GM10248 (cell line): ENCODE results near the gene TUBGCP5.

Source experiments
- CTCF ChIA-PET: fragments of 300-600 bp; sonication (Branson Sonifier 250); formaldehyde crosslinking; extraction: SDS; loops from one replicate; lab custom pipeline; 2021; ENCODE audit warnings: antibody characterized with exemption; lab: Yijun Ruan, JAX
- POLR2A ChIA-PET: fragments of 350-650 bp; sonication (Branson Sonifier 250); formaldehyde crosslinking; extraction: SDS; loops from one replicate; lab custom pipeline; 2020; ENCODE audit warnings: antibody characterized with exemption; lab: Yijun Ruan, JAX
- DNase-seq: peaks from one replicate; pipeline ENCODE4 v3.0.0; 2012; ENCODE audit errors: extremely low spot score
- CTCF ChIP-seq: IDR thresholded peaks from 2 replicates; pipeline ENCODE4 v1.5.1; 2012; ENCODE audit warnings: mild to moderate bottlenecking, low read depth; ENCODE audit errors: extremely low read depth, missing control alignments, control extremely low read depth

TUBGCP5 gene

GRCh38 chr15:22954798-22955543 lies 84.4 kb downstream of the TUBGCP5 start:
- TF ChIP-seq CTCF = no peak
- POLR2A ChIA-PET = no interaction called here
- CTCF ChIA-PET = interaction anchor here (0.8 to 1.5 kb wide), 2 partner anchors 13 to 20 kb away, joined by 3 read pairs; no protein-coding TSS in a partner anchor
- DNase-seq = no peak

- no peak for DNase-seq
- ChIA-PET CTCF (interaction anchor here (0.8 to 1.5 kb wide), 2 partner anchors 12 to 20 kb away, joined by 3 read pairs; no protein-coding TSS in a partner anchor), POLR2A (no interaction called here)
- TF ChIP-seq CTCF = no peak
Measured at GRCh38 chr15:22954326-22954725, 85.0 kb downstream of the TUBGCP5 start.

- ChIA-PET POLR2A (no interaction called here), CTCF (interaction anchor here (1.3 to 1.8 kb wide), 2 partner anchors 9 to 83 kb away, joined by 3 to 4 read pairs; no protein-coding TSS in a partner anchor)
- TF ChIP-seq CTCF = no peak
- DNase-seq = no peak
Measured at GRCh38 chr15:22952796-22953579, 86.4 kb downstream of the TUBGCP5 start.

GRCh38 chr15:22951381-22952280 lies 87.7 kb downstream of the TUBGCP5 start:
- ChIA-PET CTCF (interaction anchor here (1.3 to 1.8 kb wide), 2 partner anchors 10 to 84 kb away, joined by 3 to 4 read pairs; no protein-coding TSS in a partner anchor), POLR2A (no interaction called here)
- TF ChIP-seq CTCF = no peak
- DNase-seq = no peak

GRCh38 chr15:22951031-22951380 lies 88.4 kb downstream of the TUBGCP5 start:
- POLR2A ChIA-PET = no interaction called here

More at GRCh38 chr15:22951031-22951380, 88.4 kb downstream of the TUBGCP5 start:
- no peak for TF ChIP-seq CTCF
- DNase-seq = no peak
- CTCF ChIA-PET = no interaction called here
